HG03103 (cell line): ENCODE measurements around the gene RASGRP2.

ENCODE experiments used
- ATAC-seq: cut with Tn5 transposase; IDR thresholded peaks from one replicate; pipeline ENCODE4 v1.9.1; 2021; ENCODE audit warnings: low read depth; ENCODE audit not compliant: unreplicated experiment

Gene RASGRP2

GRCh38 chr11:64743591-64744543 lies at the start of gene RASGRP2:
Gene RASGRP2, minus strand, starts transcription at chr11:64744142. Its CDS starts 1,276 bp downstream, at chr11:64742866.
- no peak for ATAC-seq

GRCh38 chr11:64792482-64792881 lies 48.5 kb upstream of the RASGRP2 start:
- no peak for ATAC-seq

- ATAC-seq = no peak
Observed at GRCh38 chr11:64791781-64792291, 47.9 kb upstream of the RASGRP2 start.

- ATAC-seq = no peak
Observed at GRCh38 chr11:64790205-64791095, 46.5 kb upstream of the RASGRP2 start.

- ATAC-seq = no peak
Observed at GRCh38 chr11:64789331-64790204, 45.6 kb upstream of the RASGRP2 start.

- ATAC-seq = no peak
Observed at GRCh38 chr11:64788321-64789215, 44.6 kb upstream of the RASGRP2 start.

GRCh38 chr11:64787526-64788320 lies 43.8 kb upstream of the RASGRP2 start:
- no peak for ATAC-seq

GRCh38 chr11:64786308-64786707 lies 42.4 kb upstream of the RASGRP2 start:
- no peak for ATAC-seq

GRCh38 chr11:64784813-64785581 lies 41.1 kb upstream of the RASGRP2 start:
- ATAC-seq = no peak

- ATAC-seq = peak; percentile 80
Observed at GRCh38 chr11:64778473-64779298, 34.7 kb upstream of the RASGRP2 start, which contains the start of gene SF1. Gene SF1, minus strand, starts transcription at chr11:64778542. Its CDS starts 150 bp downstream, at chr11:64778392.

- no peak for ATAC-seq
Observed at GRCh38 chr11:64778223-64778472, 34.2 kb upstream of the RASGRP2 start.

GRCh38 chr11:64777449-64778222 lies 33.7 kb upstream of the RASGRP2 start:
- ATAC-seq = no peak

- ATAC-seq = no peak
Observed at GRCh38 chr11:64776875-64777274, 32.9 kb upstream of the RASGRP2 start.

- ATAC-seq = no peak
Observed at GRCh38 chr11:64776425-64776824, 32.5 kb upstream of the RASGRP2 start.

- ATAC-seq = no peak
Observed at GRCh38 chr11:64774144-64774543, 30.2 kb upstream of the RASGRP2 start.
